Vein endothelial cell (primary cell): ENCODE data around the gene HLTF. TPM values are rescaled to one million over a fixed set of nuclear protein-coding genes. Genes with fewer than 3 reads are reported as not detected.

Experiments
- small RNA-seq: library from RNA; depleted of rRNA; stranded (forward); fragments of <200 nt; gene quantifications from one replicate; pipeline ENCODE3, GENCODE V24; 2012
- total RNA-seq: library from RNA; depleted of rRNA; stranded (reverse); fragments of >200 nt; gene quantifications from 2 replicates; pipeline ENCODE4 v1.2.3, GENCODE V29; 2012

The HLTF gene
- total RNA-seq, result 22.1 and 23.5 TPM in 2 replicates

GRCh38 chr3:149086232-149086988, at the start of gene HLTF:
HLTF (minus strand) TSS chr3:149086533; CDS start chr3:149086336, 197 bp downstream.

GRCh38 chr3:149129326-149130205, 43.2 kb upstream of the HLTF start, which contains the start of gene HPS3:
HPS3 (plus strand) TSS chr3:149129638; CDS start chr3:149129724, 86 bp downstream.

GRCh38 chr3:148991219-148992026, 94.9 kb downstream of the HLTF start, which contains the start of gene GYG1:
GYG1 (plus strand) TSS chr3:148991540; CDS start chr3:148991641, 101 bp downstream.

Small RNA genes within 50 kb of the gene (small RNA-seq; reads per million reads assigned to genes)
- gene RF00019, result not detected

Other genes starting within 250 kb of the HLTF start
- gene CPA3, start 221.2 kb downstream of the HLTF start, total RNA-seq, result 0.48 and 0.98 TPM in 2 replicates
- gene GYG1, start 95.0 kb downstream of the HLTF start, total RNA-seq, result 36.2 and 40.8 TPM in 2 replicates
- gene HPS3, start 43.1 kb upstream of the HLTF start, total RNA-seq, result 15.4 and 17.8 TPM in 2 replicates
- gene CP, start 135.3 kb upstream of the HLTF start, total RNA-seq, result under 0.01 TPM in 1 of 2 replicates, not detected in the other
- gene TM4SF18, start 247.1 kb upstream of the HLTF start, total RNA-seq, result 91.5 and 264 TPM in 2 replicates